HEK293 (cell line): Measurements from ENCODE around the gene PACSIN2.

Experiments used
- KLF7 ChIP-seq: fragments of 450-650 bp; formaldehyde crosslinking; IDR thresholded peaks from 2 replicates; pipeline ENCODE4 v1.5.1; 2016; ENCODE audit warnings: missing biosample characterization, missing genetic modification characterization, borderline replicate concordance
- ZNF2 ChIP-seq: fragments of 450-650 bp; formaldehyde crosslinking; IDR thresholded peaks from 2 replicates; pipeline ENCODE4 v1.5.1; 2016; ENCODE audit warnings: missing biosample characterization, missing genetic modification characterization
- ZNF221 ChIP-seq: fragments of 450-650 bp; formaldehyde crosslinking; IDR thresholded peaks from 2 replicates; pipeline ENCODE4 v1.5.1; 2017; ENCODE audit warnings: missing biosample characterization, missing genetic modification characterization, borderline replicate concordance
- ZNF416 ChIP-seq: fragments of 450-650 bp; formaldehyde crosslinking; IDR thresholded peaks from 2 replicates; pipeline ENCODE4 v1.5.1; 2016; ENCODE audit warnings: missing biosample characterization, missing genetic modification characterization
- ZNF600 ChIP-seq: fragments of 450-650 bp; formaldehyde crosslinking; IDR thresholded peaks from 2 replicates; pipeline ENCODE4 v1.5.1; 2016; ENCODE audit warnings: missing biosample characterization, missing genetic modification characterization
- TF ChIP-seq, protein P1 (sequence below): fragments of 450-650 bp; IDR thresholded peaks from 2 replicates; pipeline ENCODE4 v1.5.1; 2018; ENCODE audit warnings: missing biosample characterization, missing genetic modification characterization
- TF ChIP-seq, protein P2 (sequence below): fragments of 450-650 bp; formaldehyde crosslinking; optimal IDR thresholded peaks from 2 replicates; pipeline ENCODE3; 2016; ENCODE audit warnings: missing biosample characterization, mild to moderate bottlenecking, missing genetic modification characterization
- TF ChIP-seq, protein P3 (sequence below): fragments of 450-650 bp; formaldehyde crosslinking; IDR thresholded peaks from 2 replicates; pipeline ENCODE4 v1.5.1; 2016; ENCODE audit warnings: missing biosample characterization, missing genetic modification characterization
- TF ChIP-seq, protein P4 (sequence below): fragments of 450-650 bp; formaldehyde crosslinking; IDR thresholded peaks from 2 replicates; pipeline ENCODE4 v1.5.1; 2016; ENCODE audit warnings: missing biosample characterization, missing genetic modification characterization
- TF ChIP-seq, protein P5 (sequence below): fragments of 450-650 bp; formaldehyde crosslinking; IDR thresholded peaks from 2 replicates; pipeline ENCODE4 v1.5.1; 2016; ENCODE audit warnings: missing biosample characterization, missing genetic modification characterization

DNA sequence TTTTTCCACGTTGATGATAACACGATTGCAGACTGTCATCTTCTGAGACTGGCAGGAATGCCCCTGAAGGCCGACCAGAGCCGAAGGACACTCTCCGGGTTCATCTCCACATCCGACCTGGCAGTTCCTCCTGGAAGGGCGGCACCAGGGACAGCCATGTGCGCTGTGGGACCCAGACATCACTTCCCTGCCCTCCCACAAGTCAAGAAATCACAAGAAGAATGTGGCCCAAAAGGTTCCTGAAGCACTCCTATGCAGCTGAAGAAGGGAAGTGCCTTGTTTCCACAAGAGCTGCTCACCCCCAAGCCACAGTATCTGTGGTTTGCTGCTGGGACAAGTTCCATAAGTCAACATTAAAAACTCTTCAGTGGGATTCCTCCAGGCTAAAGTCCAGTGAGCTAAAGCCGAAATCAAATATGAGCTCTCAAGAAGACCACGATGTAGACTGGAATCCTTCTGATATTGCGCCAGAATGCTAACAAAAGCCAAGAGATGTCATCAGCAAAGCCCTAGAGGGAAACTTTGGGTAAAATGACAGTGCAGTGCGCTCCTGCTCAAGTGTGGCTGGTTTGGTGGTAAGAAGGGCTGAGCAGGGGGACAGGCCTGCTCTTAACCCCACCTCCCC, 21.2 kb downstream of the PACSIN2 start:
- TF ChIP-seq KLF7 (tag by site-specific recombination), result no peak
- TF ChIP-seq, protein P1, sequence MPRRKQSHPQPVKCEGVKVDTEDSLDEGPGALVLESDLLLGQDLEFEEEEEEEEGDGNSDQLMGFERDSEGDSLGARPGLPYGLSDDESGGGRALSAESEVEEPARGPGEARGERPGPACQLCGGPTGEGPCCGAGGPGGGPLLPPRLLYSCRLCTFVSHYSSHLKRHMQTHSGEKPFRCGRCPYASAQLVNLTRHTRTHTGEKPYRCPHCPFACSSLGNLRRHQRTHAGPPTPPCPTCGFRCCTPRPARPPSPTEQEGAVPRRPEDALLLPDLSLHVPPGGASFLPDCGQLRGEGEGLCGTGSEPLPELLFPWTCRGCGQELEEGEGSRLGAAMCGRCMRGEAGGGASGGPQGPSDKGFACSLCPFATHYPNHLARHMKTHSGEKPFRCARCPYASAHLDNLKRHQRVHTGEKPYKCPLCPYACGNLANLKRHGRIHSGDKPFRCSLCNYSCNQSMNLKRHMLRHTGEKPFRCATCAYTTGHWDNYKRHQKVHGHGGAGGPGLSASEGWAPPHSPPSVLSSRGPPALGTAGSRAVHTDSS (tag by site-specific recombination), result no peak
- TF ChIP-seq, protein P2, sequence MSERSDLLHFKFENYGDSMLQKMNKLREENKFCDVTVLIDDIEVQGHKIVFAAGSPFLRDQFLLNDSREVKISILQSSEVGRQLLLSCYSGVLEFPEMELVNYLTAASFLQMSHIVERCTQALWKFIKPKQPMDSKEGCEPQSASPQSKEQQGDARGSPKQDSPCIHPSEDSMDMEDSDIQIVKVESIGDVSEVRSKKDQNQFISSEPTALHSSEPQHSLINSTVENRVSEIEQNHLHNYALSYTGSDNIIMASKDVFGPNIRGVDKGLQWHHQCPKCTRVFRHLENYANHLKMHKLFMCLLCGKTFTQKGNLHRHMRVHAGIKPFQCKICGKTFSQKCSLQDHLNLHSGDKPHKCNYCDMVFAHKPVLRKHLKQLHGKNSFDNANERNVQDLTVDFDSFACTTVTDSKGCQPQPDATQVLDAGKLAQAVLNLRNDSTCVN (tag by site-specific recombination), result no peak
- TF ChIP-seq, protein P3, sequence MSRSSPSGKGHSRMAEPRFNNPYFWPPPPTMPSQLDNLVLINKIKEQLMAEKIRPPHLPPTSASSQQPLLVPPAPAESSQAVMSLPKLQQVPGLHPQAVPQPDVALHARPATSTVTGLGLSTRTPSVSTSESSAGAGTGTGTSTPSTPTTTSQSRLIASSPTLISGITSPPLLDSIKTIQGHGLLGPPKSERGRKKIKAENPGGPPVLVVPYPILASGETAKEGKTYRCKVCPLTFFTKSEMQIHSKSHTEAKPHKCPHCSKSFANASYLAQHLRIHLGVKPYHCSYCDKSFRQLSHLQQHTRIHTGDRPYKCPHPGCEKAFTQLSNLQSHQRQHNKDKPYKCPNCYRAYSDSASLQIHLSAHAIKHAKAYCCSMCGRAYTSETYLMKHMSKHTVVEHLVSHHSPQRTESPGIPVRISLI (tag by site-specific recombination), result no peak
- TF ChIP-seq ZNF600, result no peak
- TF ChIP-seq, protein P4, sequence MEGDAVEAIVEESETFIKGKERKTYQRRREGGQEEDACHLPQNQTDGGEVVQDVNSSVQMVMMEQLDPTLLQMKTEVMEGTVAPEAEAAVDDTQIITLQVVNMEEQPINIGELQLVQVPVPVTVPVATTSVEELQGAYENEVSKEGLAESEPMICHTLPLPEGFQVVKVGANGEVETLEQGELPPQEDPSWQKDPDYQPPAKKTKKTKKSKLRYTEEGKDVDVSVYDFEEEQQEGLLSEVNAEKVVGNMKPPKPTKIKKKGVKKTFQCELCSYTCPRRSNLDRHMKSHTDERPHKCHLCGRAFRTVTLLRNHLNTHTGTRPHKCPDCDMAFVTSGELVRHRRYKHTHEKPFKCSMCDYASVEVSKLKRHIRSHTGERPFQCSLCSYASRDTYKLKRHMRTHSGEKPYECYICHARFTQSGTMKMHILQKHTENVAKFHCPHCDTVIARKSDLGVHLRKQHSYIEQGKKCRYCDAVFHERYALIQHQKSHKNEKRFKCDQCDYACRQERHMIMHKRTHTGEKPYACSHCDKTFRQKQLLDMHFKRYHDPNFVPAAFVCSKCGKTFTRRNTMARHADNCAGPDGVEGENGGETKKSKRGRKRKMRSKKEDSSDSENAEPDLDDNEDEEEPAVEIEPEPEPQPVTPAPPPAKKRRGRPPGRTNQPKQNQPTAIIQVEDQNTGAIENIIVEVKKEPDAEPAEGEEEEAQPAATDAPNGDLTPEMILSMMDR (tag by site-specific recombination), result no peak
- TF ChIP-seq, protein P5, sequence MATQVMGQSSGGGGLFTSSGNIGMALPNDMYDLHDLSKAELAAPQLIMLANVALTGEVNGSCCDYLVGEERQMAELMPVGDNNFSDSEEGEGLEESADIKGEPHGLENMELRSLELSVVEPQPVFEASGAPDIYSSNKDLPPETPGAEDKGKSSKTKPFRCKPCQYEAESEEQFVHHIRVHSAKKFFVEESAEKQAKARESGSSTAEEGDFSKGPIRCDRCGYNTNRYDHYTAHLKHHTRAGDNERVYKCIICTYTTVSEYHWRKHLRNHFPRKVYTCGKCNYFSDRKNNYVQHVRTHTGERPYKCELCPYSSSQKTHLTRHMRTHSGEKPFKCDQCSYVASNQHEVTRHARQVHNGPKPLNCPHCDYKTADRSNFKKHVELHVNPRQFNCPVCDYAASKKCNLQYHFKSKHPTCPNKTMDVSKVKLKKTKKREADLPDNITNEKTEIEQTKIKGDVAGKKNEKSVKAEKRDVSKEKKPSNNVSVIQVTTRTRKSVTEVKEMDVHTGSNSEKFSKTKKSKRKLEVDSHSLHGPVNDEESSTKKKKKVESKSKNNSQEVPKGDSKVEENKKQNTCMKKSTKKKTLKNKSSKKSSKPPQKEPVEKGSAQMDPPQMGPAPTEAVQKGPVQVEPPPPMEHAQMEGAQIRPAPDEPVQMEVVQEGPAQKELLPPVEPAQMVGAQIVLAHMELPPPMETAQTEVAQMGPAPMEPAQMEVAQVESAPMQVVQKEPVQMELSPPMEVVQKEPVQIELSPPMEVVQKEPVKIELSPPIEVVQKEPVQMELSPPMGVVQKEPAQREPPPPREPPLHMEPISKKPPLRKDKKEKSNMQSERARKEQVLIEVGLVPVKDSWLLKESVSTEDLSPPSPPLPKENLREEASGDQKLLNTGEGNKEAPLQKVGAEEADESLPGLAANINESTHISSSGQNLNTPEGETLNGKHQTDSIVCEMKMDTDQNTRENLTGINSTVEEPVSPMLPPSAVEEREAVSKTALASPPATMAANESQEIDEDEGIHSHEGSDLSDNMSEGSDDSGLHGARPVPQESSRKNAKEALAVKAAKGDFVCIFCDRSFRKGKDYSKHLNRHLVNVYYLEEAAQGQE (tag by site-specific recombination), result no peak
- no peak for TF ChIP-seq ZNF2 (tag by site-specific recombination)
- TF ChIP-seq ZNF221 (tag by site-specific recombination), result no peak
- no peak for TF ChIP-seq ZNF416 (tag by site-specific recombination)
